IMR-90 (cell line): Measurements from ENCODE around the gene GPN1. TPM values are rescaled to one million over a fixed set of nuclear protein-coding genes. Genes with fewer than 3 reads are reported as not detected.

Experiments used
- ATAC-seq: fragments of 200-7000 bp; cut with Tn5 transposase; 2 replicates; pipeline ENCODE4 v1.9.1; 2020; ENCODE audit warnings: low read depth, mild to moderate bottlenecking, moderate library complexity
- BruUV-seq: library from RNA; stranded (reverse); fragments of 400-500 nt; replicated peaks from 2 replicates; lab custom pipeline; 2021; lab: Mats Ljungman, UMichigan
- CTCF ChIA-PET: fragments of 300-600 bp; formaldehyde crosslinking; extraction: SDS; loops from one replicate; lab custom pipeline; 2021; ENCODE audit warnings: antibody characterized with exemption; lab: Yijun Ruan, JAX
- POLR2A ChIA-PET: fragments of 300-600 bp; sonication (Branson Sonifier 250); formaldehyde crosslinking; loops from one replicate; lab custom pipeline; 2022; ENCODE audit warnings: antibody characterized with exemption; ENCODE audit not compliant: unreplicated experiment; lab: Charles Lee
- DNase-seq: peaks from one replicate; pipeline ENCODE4 v3.0.0; 2013
- H2AFZ ChIP-seq: replicated peaks from 2 replicates; pipeline ENCODE3; 2013; ENCODE audit warnings: low read length, mild to moderate bottlenecking; ENCODE audit not compliant: poor library complexity
- H2AK5ac ChIP-seq: 2 replicates; pipeline ENCODE4 v1.6.1; 2013; ENCODE audit warnings: low read depth, low read length, inconsistent platforms
- H2AK9ac ChIP-seq: replicated peaks from 2 replicates; pipeline ENCODE3; 2013; ENCODE audit warnings: mild to moderate bottlenecking, low read depth, low read length, moderate library complexity; ENCODE audit not compliant: poor library complexity
- H2BK120ac ChIP-seq: 2 replicates; pipeline ENCODE4 v1.6.1; 2013; ENCODE audit warnings: low read depth, low read length, inconsistent platforms
- H2BK15ac ChIP-seq: 3 replicates; pipeline ENCODE4 v1.6.1; 2013; ENCODE audit warnings: low read depth, low read length, inconsistent platforms
- H2BK20ac ChIP-seq: 2 replicates; pipeline ENCODE4 v1.6.1; 2013; ENCODE audit warnings: low read depth, mild to moderate bottlenecking, inconsistent platforms, low read length, moderate library complexity
- H2BK5ac ChIP-seq: 2 replicates; pipeline ENCODE4 v1.6.1; 2013; ENCODE audit warnings: mild to moderate bottlenecking, low read depth, low read length, inconsistent platforms; ENCODE audit not compliant: poor library complexity, severe bottlenecking
- H3K14ac ChIP-seq: replicated peaks from 2 replicates; pipeline ENCODE4 v1.6.1; 2013; ENCODE audit warnings: low read depth, low read length, inconsistent platforms
- H3K18ac ChIP-seq: 2 replicates; pipeline ENCODE4 v1.6.1; 2013; ENCODE audit warnings: low read depth, low read length, control low read depth
- H3K23ac ChIP-seq: 2 replicates; pipeline ENCODE4 v1.6.1; 2013; ENCODE audit warnings: low read depth, low read length, inconsistent platforms
- H3K27ac ChIP-seq: 2 replicates; pipeline ENCODE4 v1.5.1; 2013; ENCODE audit warnings: mild to moderate bottlenecking, control low read depth, low read length; ENCODE audit not compliant: insufficient read depth
- H3K27me3 ChIP-seq: 2 replicates; pipeline ENCODE4 v1.6.1; 2013; ENCODE audit warnings: low read length; ENCODE audit not compliant: control insufficient read depth, insufficient read depth
- H3K36me3 ChIP-seq: 2 replicates; pipeline ENCODE4 v1.6.1; 2013; ENCODE audit warnings: low read length, mixed read lengths; ENCODE audit not compliant: control insufficient read depth, insufficient read depth
- H3K4ac ChIP-seq: 2 replicates; pipeline ENCODE4 v1.6.1; 2013; ENCODE audit warnings: low read depth, low read length, inconsistent platforms
- H3K4me1 ChIP-seq: 2 replicates; pipeline ENCODE4 v1.6.1; 2013; ENCODE audit warnings: low read length, mixed read lengths; ENCODE audit not compliant: control insufficient read depth, insufficient read depth
- H3K4me2 ChIP-seq: 2 replicates; pipeline ENCODE4 v1.6.1; 2013; ENCODE audit warnings: low read depth, mild to moderate bottlenecking, control low read depth, low read length, moderate library complexity
- H3K4me3 ChIP-seq: 2 replicates; pipeline ENCODE4 v1.5.1; 2013; ENCODE audit warnings: low read depth, mild to moderate bottlenecking, control low read depth, low read length, moderate library complexity; ENCODE audit not compliant: insufficient read depth
- H3K56ac ChIP-seq: 2 replicates; pipeline ENCODE4 v1.6.1; 2013; ENCODE audit warnings: low read length, inconsistent platforms; ENCODE audit not compliant: insufficient read depth; ENCODE audit errors: extremely low read depth
- H3K79me1 ChIP-seq, 2 experiments: 2 replicates each; pipeline ENCODE4 v1.6.1; 2013; ENCODE audit warnings: low read length in 2 of 2, inconsistent platforms in 1 of 2, low read depth in 1 of 2
- H3K9ac ChIP-seq: 2 replicates; pipeline ENCODE4 v1.6.1; 2013; ENCODE audit warnings: low read depth, low read length, control low read depth
- H3K9me1 ChIP-seq: 2 replicates; pipeline ENCODE4 v1.6.1; 2013; ENCODE audit warnings: low read length, inconsistent platforms; ENCODE audit not compliant: insufficient read depth
- H3K9me3 ChIP-seq: 2 replicates; pipeline ENCODE4 v1.6.1; 2013; ENCODE audit warnings: low read length; ENCODE audit not compliant: control insufficient read depth, insufficient read depth
- H4K20me1 ChIP-seq: 2 replicates; pipeline ENCODE4 v1.6.1; 2013; ENCODE audit warnings: low read length, inconsistent platforms; ENCODE audit not compliant: insufficient read depth
- H4K5ac ChIP-seq: 2 replicates; pipeline ENCODE4 v1.6.1; 2013; ENCODE audit warnings: mild to moderate bottlenecking, low read depth, low read length, control low read depth
- H4K8ac ChIP-seq, 2 experiments: 2 replicates each; pipeline ENCODE4 v1.6.1; 2013; ENCODE audit warnings: low read depth in 2 of 2, low read length in 2 of 2, control low read depth in 1 of 2, inconsistent platforms in 1 of 2
- H4K91ac ChIP-seq: 2 replicates; pipeline ENCODE4 v1.6.1; 2013; ENCODE audit warnings: low read depth, low read length, inconsistent platforms; ENCODE audit not compliant: insufficient read depth
- BHLHE40 ChIP-seq: fragments of 150-350 bp; IDR thresholded peaks from 2 replicates; pipeline ENCODE4 v1.6.1; 2016; ENCODE audit warnings: mild to moderate bottlenecking, low read depth, low read length
- CEBPB ChIP-seq: IDR thresholded peaks from 2 replicates; pipeline ENCODE4 v1.6.1; 2012; ENCODE audit warnings: low read depth, low read length, improper control_type of control experiment
- CHD1 ChIP-seq: IDR thresholded peaks from 2 replicates; pipeline ENCODE4 v1.6.1; 2012; ENCODE audit warnings: low read depth, low read length, improper control_type of control experiment
- FOS ChIP-seq: fragments of 150-350 bp; IDR thresholded peaks from 2 replicates; pipeline ENCODE4 v1.6.1; 2016; ENCODE audit warnings: low read depth, low read length
- MAFK ChIP-seq: IDR thresholded peaks from 2 replicates; pipeline ENCODE4 v1.6.1; 2012; ENCODE audit warnings: low read depth, low read length, improper control_type of control experiment
- MAZ ChIP-seq: IDR thresholded peaks from 2 replicates; pipeline ENCODE4 v1.6.1; 2012; ENCODE audit warnings: low read depth, mild to moderate bottlenecking, low read length, improper control_type of control experiment, moderate library complexity, borderline replicate concordance
- MXI1 ChIP-seq: IDR thresholded peaks from 2 replicates; pipeline ENCODE4 v1.6.1; 2012; ENCODE audit warnings: low read depth, mild to moderate bottlenecking, low read length, moderate library complexity, borderline replicate concordance
- NFE2L2 ChIP-seq: fragments of 150-350 bp; IDR thresholded peaks from 2 replicates; pipeline ENCODE4 v1.6.1; 2016; ENCODE audit warnings: low read depth, mild to moderate bottlenecking, low read length
- POLR2A ChIP-seq: IDR thresholded peaks from 2 replicates; pipeline ENCODE4 v1.6.1; 2012; ENCODE audit warnings: mild to moderate bottlenecking, low read depth, low read length
- RAD21 ChIP-seq: IDR thresholded peaks from 2 replicates; pipeline ENCODE4 v1.6.1; 2012; ENCODE audit warnings: low read length, improper control_type of control experiment
- RCOR1 ChIP-seq: IDR thresholded peaks from 2 replicates; pipeline ENCODE4 v1.6.1; 2012; ENCODE audit warnings: mild to moderate bottlenecking, low read length, improper control_type of control experiment; ENCODE audit not compliant: insufficient replicate concordance
- RFX5 ChIP-seq: IDR thresholded peaks from 2 replicates; pipeline ENCODE4 v1.8.0; 2012; ENCODE audit warnings: low read depth, mild to moderate bottlenecking, low read length, moderate library complexity
- WGBS, 2 experiments: methylation state at CpG; one replicate each; pipeline versions ENCODE4 v1.1.5 to v1.1.7; 2013; ENCODE audit warnings: missing lambda C conversion rate in 2 of 2; ENCODE audit not compliant: insufficient read length in 1 of 2; ENCODE audit errors: extremely low coverage in 2 of 2; 5-methylcytosine and 5-hydroxymethylcytosine counted together
- dilution Hi-C: fragments of 300-500 bp; cut with HindIII; formaldehyde crosslinking; loops from one replicate; pipeline ENCODE4 v1.14.3; 2018; ENCODE audit warnings: low sequenced_read_pairs; ENCODE audit not compliant: unreplicated experiment
- in situ Hi-C: fragments of 300-500 bp; cut with MboI; formaldehyde crosslinking; loops from 3 replicates; pipeline ENCODE4 v1.14.3; 2019; ENCODE audit warnings: low sequenced_read_pairs, inconsistent platforms, mixed read lengths
- intact Hi-C: fragments of 100-400 bp; cut with micrococcal nuclease; formaldehyde crosslinking; loops from 2 replicates; pipeline ENCODE4 v1.10.0; 2022
- polyA plus RNA-seq, 3 experiments: library from polyadenylated mRNA; depleted of rRNA; stranded (reverse); fragments of >200 nt; gene quantifications; 2 replicates each; pipeline ENCODE4 v1.2.3, GENCODE V29; 2012; ENCODE audit warnings: low replicate concordance in 1 of 3
- total RNA-seq: library from RNA; depleted of rRNA; stranded (reverse); fragments of >200 nt; gene quantifications from 2 replicates; pipeline ENCODE4 v1.2.3, GENCODE V29; 2012
- TF ChIP-seq, protein P1 (sequence below): fragments of 150-350 bp; IDR thresholded peaks from 2 replicates; pipeline ENCODE4 v1.6.1; 2017; ENCODE audit warnings: mild to moderate bottlenecking, antibody characterized with exemption, low read length, low read depth
- TF ChIP-seq, protein P2 (sequence below): conservative IDR thresholded peaks from 2 replicates; pipeline ENCODE4 v1.5.1; 2012; ENCODE audit warnings: mild to moderate bottlenecking, low read depth, low read length, improper control_type of control experiment

The GPN1 gene
- total and polyA plus RNA-seq, 2 of the 4 experiments (the other 2 are of a cell fraction) = 37.8 to 63.8 TPM

DNA sequence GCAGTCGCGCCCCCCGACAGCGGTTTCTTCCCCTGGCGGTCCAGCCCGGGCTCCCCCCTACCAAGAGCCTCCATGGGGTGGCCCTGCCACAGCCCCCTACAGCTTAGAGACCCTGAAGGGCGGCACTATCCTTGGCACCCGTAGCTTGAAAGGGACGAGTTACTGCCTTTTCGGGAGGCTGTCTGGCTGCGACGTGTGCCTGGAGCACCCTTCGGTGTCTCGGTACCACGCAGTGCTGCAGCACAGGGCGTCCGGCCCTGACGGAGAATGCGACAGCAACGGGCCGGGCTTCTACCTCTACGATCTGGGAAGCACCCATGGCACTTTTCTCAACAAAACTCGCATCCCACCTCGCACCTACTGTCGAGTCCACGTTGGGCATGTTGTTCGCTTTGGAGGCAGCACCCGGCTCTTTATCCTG is 35.3 kb downstream of the GPN1 start:
- no peak overlapping the region for H2BK120ac ChIP-seq
- peak overlapping the region; percentile 88 for H4K5ac ChIP-seq
- peak overlapping the region; percentile 97 for H2BK5ac ChIP-seq
- peak overlapping the region; percentile 95 to 99 for H4K8ac ChIP-seq
- in situ Hi-C loops (no loop called here), intact Hi-C loops (no loop called here), dilution Hi-C loops (no loop called here)
- 4% methylated on average over 17 of the region's 28 CpGs; no CpG with 5 or more reads in 1 of the 2 experiments for WGBS, 2 experiments
- peaks cover 15 to 41% of the 10 kb centered on the region in 2 experiments for H3K79me1 ChIP-seq
- DNase-seq (no peak), ATAC-seq (peak; percentile 31)
- H2AFZ ChIP-seq = peak overlapping the region; percentile 100
- peak overlapping the region; percentile 99 for H3K4me2 ChIP-seq
- no peaks in the 10 kb centered on the region for H3K9me3 ChIP-seq
- no peak overlapping the region; the same call in 1 of the 2 replicates for H4K91ac ChIP-seq
- TSS peak; percentile 97 for BruUV-seq
- H2AK5ac ChIP-seq = peak overlapping the region; percentile 10; the same call in 1 of the 2 replicates
- H3K9ac ChIP-seq = peak overlapping the region; percentile 93
- H3K27ac ChIP-seq = peak overlapping the region; percentile 86
- H3K4me1 ChIP-seq = peaks cover 5% of the 10 kb centered on the region
- H3K36me3 ChIP-seq = peaks cover 15% of the 10 kb centered on the region
- H3K4ac ChIP-seq = peak overlapping the region; percentile 55
- no peak for TF ChIP-seq FOS
- TF ChIP-seq NFE2L2 = no peak
- TF ChIP-seq POLR2A = no peak
- no peak for TF ChIP-seq RAD21
- no peak for TF ChIP-seq RFX5
- no peak for TF ChIP-seq BHLHE40
- TF ChIP-seq, protein P1, sequence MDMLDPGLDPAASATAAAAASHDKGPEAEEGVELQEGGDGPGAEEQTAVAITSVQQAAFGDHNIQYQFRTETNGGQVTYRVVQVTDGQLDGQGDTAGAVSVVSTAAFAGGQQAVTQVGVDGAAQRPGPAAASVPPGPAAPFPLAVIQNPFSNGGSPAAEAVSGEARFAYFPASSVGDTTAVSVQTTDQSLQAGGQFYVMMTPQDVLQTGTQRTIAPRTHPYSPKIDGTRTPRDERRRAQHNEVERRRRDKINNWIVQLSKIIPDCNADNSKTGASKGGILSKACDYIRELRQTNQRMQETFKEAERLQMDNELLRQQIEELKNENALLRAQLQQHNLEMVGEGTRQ = no peak
- TF ChIP-seq RCOR1 = no peak
- TF ChIP-seq MXI1 = no peak
- TF ChIP-seq MAFK = no peak
- TF ChIP-seq, protein P2, sequence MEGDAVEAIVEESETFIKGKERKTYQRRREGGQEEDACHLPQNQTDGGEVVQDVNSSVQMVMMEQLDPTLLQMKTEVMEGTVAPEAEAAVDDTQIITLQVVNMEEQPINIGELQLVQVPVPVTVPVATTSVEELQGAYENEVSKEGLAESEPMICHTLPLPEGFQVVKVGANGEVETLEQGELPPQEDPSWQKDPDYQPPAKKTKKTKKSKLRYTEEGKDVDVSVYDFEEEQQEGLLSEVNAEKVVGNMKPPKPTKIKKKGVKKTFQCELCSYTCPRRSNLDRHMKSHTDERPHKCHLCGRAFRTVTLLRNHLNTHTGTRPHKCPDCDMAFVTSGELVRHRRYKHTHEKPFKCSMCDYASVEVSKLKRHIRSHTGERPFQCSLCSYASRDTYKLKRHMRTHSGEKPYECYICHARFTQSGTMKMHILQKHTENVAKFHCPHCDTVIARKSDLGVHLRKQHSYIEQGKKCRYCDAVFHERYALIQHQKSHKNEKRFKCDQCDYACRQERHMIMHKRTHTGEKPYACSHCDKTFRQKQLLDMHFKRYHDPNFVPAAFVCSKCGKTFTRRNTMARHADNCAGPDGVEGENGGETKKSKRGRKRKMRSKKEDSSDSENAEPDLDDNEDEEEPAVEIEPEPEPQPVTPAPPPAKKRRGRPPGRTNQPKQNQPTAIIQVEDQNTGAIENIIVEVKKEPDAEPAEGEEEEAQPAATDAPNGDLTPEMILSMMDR = no peak
- TF ChIP-seq MAZ = no peak
- no peak for TF ChIP-seq CEBPB
- TF ChIP-seq CHD1 = no peak
- H3K23ac ChIP-seq = peak overlapping the region; percentile 23; the same call in 1 of the 2 replicates
- no peak overlapping the region for H3K18ac ChIP-seq
- H2BK15ac ChIP-seq = no peak overlapping the region
- H3K9me1 ChIP-seq = peaks cover 6% of the 10 kb centered on the region; the same call in 1 of the 2 replicates
- POLR2A ChIA-PET = no interaction called here
- H3K56ac ChIP-seq = no peak overlapping the region; the same call in 1 of the 2 replicates
- 0 out of 2 replicates have a peak overlapping the region, but pooled peaks have one; percentile 19 for H3K14ac ChIP-seq
- no peaks in the 10 kb centered on the region for H4K20me1 ChIP-seq
- CTCF ChIA-PET = no interaction called here
- H3K27me3 ChIP-seq = no peaks in the 10 kb centered on the region
- no peak overlapping the region for H2BK20ac ChIP-seq
- peak overlapping the region; percentile 85 for H3K4me3 ChIP-seq
- H2AK9ac ChIP-seq = peak overlapping the region; percentile 85
